Adipose tissue (tissue), 3 donors: ENCODE measurements around the gene CREB3L4. TPM values are rescaled to one million over a fixed set of nuclear protein-coding genes. Genes with fewer than 3 reads are reported as not detected.
"Not testable (repeated sequence)": the region's sequence is repeated elsewhere in the genome, so short reads cannot be mapped to it uniquely, and the experiment has no call there.

Experiments used
- H3K27ac ChIP-seq: one replicate; pipeline ENCODE4 v1.5.1; 2013; ENCODE audit warnings: low read depth, low read length
- WGBS, 3 donors: extraction: QIAGEN DNeasy Blood & Tissue Kit; methylation state at CpG; one replicate each; pipeline ENCODE4 v1.1.7; 2013; 5-methylcytosine and 5-hydroxymethylcytosine counted together
- polyA plus RNA-seq, 3 donors: library from polyadenylated mRNA; stranded (reverse); fragments of 200-250 nt; gene quantifications; one replicate each; pipeline ENCODE4 v1.2.3, GENCODE V29; 2013
- donor health status: healthy with polysubstance abuse.
- donor health status: Bipolar disorder and iron deficiency.
- donor health status: healthy.

The CREB3L4 gene
- polyA plus RNA-seq, 3 donors: 10.7 to 12.3 (median 12.1) TPM

DNA sequence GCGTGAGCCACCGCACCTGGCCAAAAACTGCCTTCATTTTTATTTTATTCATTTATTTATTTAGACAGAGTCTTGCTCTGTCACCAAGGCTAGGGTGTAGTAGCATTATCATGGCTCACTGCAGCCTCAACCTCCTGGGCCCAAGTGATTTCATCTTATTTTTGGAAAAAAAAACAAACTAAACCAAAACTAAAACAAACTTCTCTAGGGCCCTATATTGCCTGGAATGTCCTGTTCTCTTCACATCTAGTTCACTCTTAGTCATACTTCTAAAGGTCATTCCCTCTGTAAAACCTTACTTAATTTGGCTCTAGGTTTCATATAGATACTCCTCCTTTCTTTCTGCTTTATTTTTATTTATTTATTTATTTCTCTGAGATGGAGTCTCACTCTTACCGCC, 38.4 kb downstream of the CREB3L4 start:
- WGBS, 3 donors: 96 to 98% (median 98%) methylated on average over 3 of the region's 3 CpGs
- no peak overlapping the region for H3K27ac ChIP-seq

DNA sequence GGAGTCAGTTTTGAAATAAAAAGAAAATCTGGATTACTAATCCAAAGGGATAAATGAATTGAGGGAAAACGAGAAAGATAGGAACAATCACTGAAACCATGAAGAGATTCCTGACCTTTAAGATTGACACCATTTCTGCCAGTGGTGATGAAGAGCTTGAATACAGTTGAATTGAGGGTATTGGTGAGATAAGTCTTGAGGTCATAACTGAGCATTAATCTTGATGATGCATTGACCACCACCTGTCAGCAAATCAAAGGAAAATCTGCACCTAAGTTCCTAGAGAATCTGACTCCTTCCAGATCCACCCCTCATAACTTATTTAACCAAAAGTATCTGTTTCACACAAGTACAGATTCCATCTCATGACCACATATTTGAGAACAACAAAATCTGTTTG, 44.4 kb downstream of the CREB3L4 start:
- 62 to 77% (median 68%) methylated on average over 1 of the region's 1 CpG for WGBS, 3 donors
- no peak overlapping the region for H3K27ac ChIP-seq

DNA sequence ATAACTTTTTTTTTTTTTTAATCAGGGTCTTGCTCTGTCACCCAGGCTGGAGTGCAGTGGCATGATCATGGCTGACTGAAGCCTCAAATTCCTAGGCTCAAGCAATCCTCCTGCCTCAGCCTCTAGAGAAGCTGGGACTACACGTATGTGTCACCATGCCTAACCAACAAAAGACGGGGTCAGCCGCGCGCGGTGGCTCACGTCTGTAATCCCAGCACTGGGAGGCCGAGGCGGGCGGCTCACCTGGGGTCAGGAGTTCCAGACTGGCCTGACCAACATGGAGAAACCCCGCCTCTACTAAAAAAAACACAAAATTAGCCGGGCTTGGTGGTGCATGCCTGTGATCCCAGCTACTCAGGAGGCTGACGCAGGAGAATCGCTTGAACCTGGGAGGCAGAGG, 44.8 kb downstream of the CREB3L4 start:
- H3K27ac ChIP-seq: not testable (repeated sequence)
- WGBS, 3 donors: 92 to 95% (median 93%) methylated on average over 14 of the region's 14 CpGs

DNA sequence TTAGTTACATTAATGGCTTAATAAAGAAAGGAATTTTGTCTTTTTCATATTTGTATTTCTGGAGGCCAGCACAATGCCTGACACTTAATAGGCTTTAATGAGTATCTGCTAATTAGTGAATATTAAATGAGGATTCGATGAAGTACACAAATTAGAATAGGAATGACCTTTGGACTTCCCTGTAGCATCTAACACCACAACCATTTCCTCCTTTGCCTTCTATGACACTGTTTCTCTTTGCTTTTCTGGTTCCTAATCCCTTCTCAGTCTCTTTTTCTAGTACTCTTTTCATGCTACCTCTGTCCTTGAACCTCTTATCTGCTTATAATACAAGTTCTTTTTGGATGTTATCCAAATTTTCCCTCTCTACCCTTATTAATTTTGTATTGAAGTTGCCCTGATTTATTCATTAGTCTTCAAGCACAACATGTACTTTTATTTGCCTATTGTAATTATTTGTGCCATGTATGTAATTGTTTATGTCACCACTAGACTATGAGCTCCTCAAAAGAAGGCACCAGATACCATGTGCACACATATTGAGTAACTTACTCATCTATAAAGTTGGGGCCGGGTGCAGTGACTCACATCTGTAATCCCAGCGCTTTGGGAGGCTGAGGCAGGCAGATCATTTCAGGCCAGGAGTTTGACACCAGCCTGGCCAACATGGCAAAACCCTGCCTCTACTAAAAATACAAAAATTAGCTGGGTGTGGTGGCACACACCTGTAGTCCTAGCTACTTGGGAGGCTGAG, 46.6 kb downstream of the CREB3L4 start:
- 78 to 85% (median 79%) methylated on average over 3 of the region's 3 CpGs for WGBS, 3 donors

DNA sequence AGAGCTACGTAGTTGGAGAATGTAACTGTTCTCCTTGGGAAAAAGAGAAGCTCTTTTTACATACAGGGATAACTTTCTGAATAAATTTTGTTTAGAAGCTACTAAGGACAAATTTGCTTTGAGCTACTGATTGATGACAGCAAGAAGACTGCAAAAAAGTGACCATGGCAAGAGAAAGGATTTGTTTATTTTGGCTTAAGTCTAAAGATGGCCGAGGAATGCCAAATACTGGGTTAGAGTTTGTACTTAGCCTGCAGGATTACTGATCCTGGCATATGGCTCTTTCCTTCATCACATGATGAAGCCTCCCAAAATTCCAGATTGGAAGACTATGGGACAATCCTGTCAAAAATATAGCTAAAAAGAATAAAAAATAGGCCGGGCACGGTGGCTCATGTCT, 51.6 kb downstream of the CREB3L4 start:
- no peak overlapping the region for H3K27ac ChIP-seq
- 72 to 86% (median 79%) methylated on average over 4 of the region's 4 CpGs for WGBS, 3 donors

More for the DNA sequence above, 46.6 kb downstream of the CREB3L4 start:
- H3K27ac ChIP-seq: no peak overlapping the region

DNA sequence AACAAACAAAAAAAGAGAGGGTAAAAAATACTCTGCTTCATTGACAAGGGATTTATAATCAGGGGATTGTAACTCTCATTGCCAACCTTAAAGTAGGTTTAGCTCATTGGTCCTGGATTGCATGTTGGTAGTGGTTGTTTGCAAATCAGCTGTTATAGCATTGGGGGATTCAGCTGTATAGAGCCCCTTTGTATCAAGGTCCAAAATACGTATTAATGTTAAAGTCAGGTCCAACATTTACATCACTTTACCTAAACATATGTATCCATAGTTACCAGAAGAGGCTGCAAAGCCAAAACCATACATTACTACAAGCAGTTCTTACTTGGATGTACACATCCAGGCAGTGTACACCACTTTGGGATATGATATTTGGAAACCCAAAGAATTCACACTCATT, 52.2 kb downstream of the CREB3L4 start:
- no peak overlapping the region for H3K27ac ChIP-seq
- WGBS, 3 donors: 78 to 93% (median 84%) methylated on average over 1 of the region's 1 CpG

Other genes starting within 250 kb of the CREB3L4 start
- gene INTS3, start 239.9 kb upstream of the CREB3L4 start, polyA plus RNA-seq: 10 to 100 TPM; 17.8 to 31.3 (median 28.0) TPM
- 100 to 1,000 TPM in 1 of 3 donors, 10 to 100 TPM in 2; 22.2 to 111 (median 83.7) TPM for gene SLC27A3, start 192.5 kb upstream of the CREB3L4 start, polyA plus RNA-seq
- gene GATAD2B, start 44.9 kb upstream of the CREB3L4 start, polyA plus RNA-seq: 1 to 10 TPM; 2.6 to 5.6 (median 4.4) TPM
- gene DENND4B, start 21.2 kb upstream of the CREB3L4 start, polyA plus RNA-seq: 10 to 100 TPM; 17.2 to 40.2 (median 37.1) TPM
- gene CRTC2, start 9.3 kb upstream of the CREB3L4 start, polyA plus RNA-seq: 10 to 100 TPM; 15.4 to 38.1 (median 24.2) TPM
- gene SLC39A1, start 4.4 kb upstream of the CREB3L4 start, polyA plus RNA-seq: 10 to 100 TPM; 44.4 to 95.8 (median 58.5) TPM
- 100 to 1,000 TPM; 159 to 196 (median 178) TPM for gene JTB, start 9.8 kb downstream of the CREB3L4 start, polyA plus RNA-seq
- 100 to 1,000 TPM in 2 of 3 donors, 10 to 100 TPM in 1; 68.2 to 759 (median 165) TPM for gene RAB13, start 18.4 kb downstream of the CREB3L4 start, polyA plus RNA-seq
- over 10,000 TPM in 2 of 3 donors, 1,000 to 10,000 TPM in 1; 8,955 to 19,190 (median 11,429) TPM for gene RPS27, start 22.9 kb downstream of the CREB3L4 start, polyA plus RNA-seq
- gene NUP210L, start 187.2 kb downstream of the CREB3L4 start, polyA plus RNA-seq: under 1 TPM in 1 of 3 donors, not detected in 2; 0.02 TPM
- gene TPM3, start 224.2 kb downstream of the CREB3L4 start, polyA plus RNA-seq: 100 to 1,000 TPM in 2 of 3 donors, 10 to 100 TPM in 1; 68.2 to 233 (median 184) TPM
- gene CFAP141, start 238.4 kb downstream of the CREB3L4 start, polyA plus RNA-seq: not detected